ENCODE results near the gene HEXB. TPM values are rescaled to one million over a fixed set of nuclear protein-coding genes. Genes with fewer than 3 reads are reported as not detected.

The HEXB gene
- total and polyA plus RNA-seq, 2 of the 13 experiments (the other 11 are each of a cell fraction or from before 2014, with no cell fraction given) = 100 to 104 TPM

GRCh38 chr5:74640954-74641734, 43.9 kb upstream of the HEXB start (continued):
- TF ChIP-seq ZHX1 (CRISPR knock-in tag; IDR thresholded peaks at IDR 0.05; ENCODE audit: low read depth) (no peak), HNRNPH1 (optimal IDR thresholded peaks at IDR 0.05; ENCODE audit: low read depth, low read length) (peak; percentile 85), TEF (CRISPR knock-in tag; IDR thresholded peaks at IDR 0.05) (no peak), HNRNPLL (IDR thresholded peaks at IDR 0.05; ENCODE audit: low read depth, low read length, poor library complexity, severe bottlenecking) (no peak), ATF1 (CRISPR knock-in tag; IDR thresholded peaks at IDR 0.05) (no peak), SP4 (CRISPR knock-in tag; IDR thresholded peaks at IDR 0.05) (0 out of 2 replicates have a peak, but pooled peaks have one; percentile 16), MEF2D (CRISPR knock-in tag; IDR thresholded peaks at IDR 0.05) (no peak), HNRNPL (IDR thresholded peaks at IDR 0.05; ENCODE audit: low read depth, low read length) (peak; percentile 91), ZNF503 (CRISPR knock-in tag; IDR thresholded peaks at IDR 0.05) (peak; percentile 56; the same call in 1 of the 2 replicates), PAX8 (CRISPR knock-in tag; IDR thresholded peaks at IDR 0.05; ENCODE audit: borderline replicate concordance) (no peak), FOXO4 (CRISPR knock-in tag; conservative IDR thresholded peaks at IDR 0.05) (no peak), ZNF326 (CRISPR knock-in tag; IDR thresholded peaks at IDR 0.05; ENCODE audit: borderline replicate concordance) (no peak), POLR2G (IDR thresholded peaks at IDR 0.05; ENCODE audit: low read depth, low read length) (peak; percentile 68), ZNF275 (CRISPR knock-in tag; IDR thresholded peaks at IDR 0.05; ENCODE audit: borderline replicate concordance) (no peak), RNF2 (conservative IDR thresholded peaks at IDR 0.05; ENCODE audit: low read depth) (no peak), ZNF383 (CRISPR knock-in tag; IDR thresholded peaks at IDR 0.05; ENCODE audit: borderline replicate concordance) (no peak), ZNF704 (CRISPR knock-in tag; IDR thresholded peaks at IDR 0.05; ENCODE audit: borderline replicate concordance) (no peak; the same call in 1 of the 2 replicates)

Measured in HepG2 (cell line).